NT2/D1 (cell line): ENCODE measurements around the gene HMHB1.

Source experiments
- DNase-seq: peaks from one replicate; pipeline ENCODE4 v3.0.0-alpha.2; 2011; ENCODE audit warnings: low read depth, low spot score
- H3K27me3 ChIP-seq: 2 replicates; pipeline ENCODE4 v1.6.0; 2011; ENCODE audit warnings: mild to moderate bottlenecking; ENCODE audit not compliant: insufficient read length, insufficient read depth
- H3K36me3 ChIP-seq: 2 replicates; pipeline ENCODE4 v1.6.1; 2011; ENCODE audit warnings: mild to moderate bottlenecking, low read length, mixed read lengths; ENCODE audit not compliant: insufficient read depth, insufficient read length
- H3K4me1 ChIP-seq: 2 replicates; pipeline ENCODE4 v1.5.1; 2011; ENCODE audit not compliant: insufficient read depth, insufficient read length
- H3K4me3 ChIP-seq: 2 replicates; pipeline ENCODE4 v1.5.1; 2011; ENCODE audit warnings: low read depth; ENCODE audit not compliant: insufficient read length
- H3K9ac ChIP-seq: 2 replicates; pipeline ENCODE4 v1.6.0; 2011; ENCODE audit warnings: low read depth; ENCODE audit not compliant: insufficient read length
- H3K9me3 ChIP-seq: 2 replicates; pipeline ENCODE4 v1.5.1; 2011; ENCODE audit warnings: mild to moderate bottlenecking, low read length; ENCODE audit not compliant: insufficient read depth
- SUZ12 ChIP-seq: IDR thresholded peaks from 2 replicates; pipeline ENCODE4 v1.6.1; 2011; ENCODE audit not compliant: insufficient read length, insufficient read depth; ENCODE audit errors: extremely low read depth
- YY1 ChIP-seq: IDR thresholded peaks from 2 replicates; pipeline ENCODE4 v1.6.1; 2011; ENCODE audit not compliant: insufficient read length, insufficient read depth
- ZNF274 ChIP-seq: IDR thresholded peaks from 2 replicates; pipeline ENCODE4 v1.6.1; 2011; ENCODE audit warnings: mild to moderate bottlenecking, low read depth, low read length

Gene HMHB1

DNA sequence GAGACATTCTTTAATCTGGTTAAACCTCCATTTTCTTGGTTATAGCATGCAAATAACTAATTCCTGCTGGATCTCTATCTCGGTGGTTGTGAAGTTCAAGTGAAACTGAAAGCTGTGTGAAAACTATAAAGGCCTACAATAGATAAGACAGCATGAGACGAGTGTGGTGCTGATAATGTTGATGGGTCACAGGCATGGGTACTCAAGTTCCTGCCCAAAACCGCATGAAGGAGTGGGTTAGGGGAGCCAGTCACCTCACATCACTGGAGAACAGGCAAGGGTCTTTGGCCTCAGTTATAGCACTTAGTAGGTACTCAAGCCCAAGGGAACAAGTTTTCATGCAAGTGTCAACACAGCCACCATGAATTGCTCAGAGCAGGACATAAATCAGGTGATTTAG lies 16.7 kb downstream of the HMHB1 start:
- Histone ChIP-seq H3K27me3 (no peaks in the 10 kb centered on the region), H3K9ac (no peak overlapping the region), H3K36me3 (no peaks in the 10 kb centered on the region), H3K4me3 (no peak overlapping the region), H3K4me1 (no peaks in the 10 kb centered on the region), H3K9me3 (no peaks in the 10 kb centered on the region)
- TF ChIP-seq YY1 (no peak), SUZ12 (no peak), ZNF274 (no peak)
- no peak for DNase-seq

DNA sequence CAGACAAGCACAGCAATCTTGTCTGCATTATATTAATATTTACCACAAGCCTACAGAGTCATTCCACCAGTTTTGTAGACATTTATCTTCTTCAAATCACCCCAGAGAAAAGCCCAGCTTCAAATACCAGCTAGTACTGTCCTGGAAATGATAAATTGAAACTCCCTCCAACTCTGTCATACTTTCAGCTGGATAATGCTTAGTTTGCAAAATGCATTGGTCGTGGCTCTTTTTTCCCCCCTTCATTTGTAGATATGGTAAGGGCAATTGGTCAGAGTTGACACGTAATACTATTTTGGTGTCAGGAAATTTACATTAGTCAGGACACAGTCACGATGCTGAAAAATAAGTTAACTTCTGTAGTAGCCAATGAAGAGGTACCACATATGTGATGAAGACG lies 21.2 kb downstream of the HMHB1 start:
- Histone ChIP-seq H3K9ac (no peak overlapping the region), H3K4me3 (no peak overlapping the region), H3K4me1 (no peaks in the 10 kb centered on the region), H3K9me3 (no peaks in the 10 kb centered on the region), H3K27me3 (no peaks in the 10 kb centered on the region), H3K36me3 (no peaks in the 10 kb centered on the region)
- no peak for DNase-seq
- TF ChIP-seq YY1 (no peak), SUZ12 (no peak), ZNF274 (no peak)

DNA sequence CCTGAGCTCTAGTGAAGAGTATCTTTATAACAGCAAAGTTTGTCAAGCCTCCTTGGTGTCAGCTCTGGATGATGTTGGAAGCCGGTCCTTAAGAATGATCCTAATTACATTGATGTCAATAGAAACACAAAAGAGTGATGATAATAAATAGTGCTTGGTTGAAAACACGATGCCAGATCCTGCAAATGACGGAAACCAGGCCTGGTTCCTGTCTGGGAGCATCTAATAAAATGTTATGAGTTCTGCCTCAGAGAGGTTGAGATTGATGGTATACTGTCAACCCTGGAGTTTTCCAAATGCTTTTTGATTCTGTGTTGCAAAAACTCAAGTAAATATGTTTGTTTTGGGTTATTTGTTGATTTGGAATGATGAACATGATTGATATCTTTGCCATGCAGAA lies 23.3 kb downstream of the HMHB1 start:
- no peak for DNase-seq
- Histone ChIP-seq H3K27me3 (no peaks in the 10 kb centered on the region), H3K4me3 (no peak overlapping the region), H3K4me1 (no peaks in the 10 kb centered on the region), H3K9ac (no peak overlapping the region), H3K36me3 (no peaks in the 10 kb centered on the region), H3K9me3 (no peaks in the 10 kb centered on the region)
- TF ChIP-seq SUZ12: no peak
- TF ChIP-seq ZNF274: no peak
- no peak for TF ChIP-seq YY1

DNA sequence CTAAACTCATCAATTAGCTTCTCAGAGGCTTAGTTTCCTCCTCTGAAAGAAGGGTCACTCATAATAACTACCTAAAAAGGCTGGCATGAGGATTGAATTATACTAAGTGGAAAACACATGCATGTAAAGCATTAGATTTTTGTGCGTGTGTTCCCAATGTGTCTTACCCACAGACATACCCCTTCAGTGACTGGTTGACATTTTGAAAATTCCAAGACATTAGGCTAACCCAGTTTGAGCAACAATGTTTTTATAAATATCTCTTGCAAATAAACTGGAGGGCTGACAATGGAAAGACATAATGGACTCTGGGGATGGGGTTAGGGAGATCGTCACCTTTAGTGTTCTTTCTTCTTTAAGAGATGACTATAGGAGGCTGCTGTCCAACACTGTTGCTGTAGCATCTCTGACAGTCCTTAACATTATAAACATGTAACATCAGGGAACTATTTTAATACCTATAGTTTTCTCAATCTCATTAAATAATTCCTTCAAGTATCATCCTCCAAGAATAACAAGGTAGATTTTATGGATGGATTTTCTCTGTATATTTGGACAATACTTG lies 24.3 kb downstream of the HMHB1 start:
- no peak for DNase-seq
- no peaks in the 10 kb centered on the region for H3K4me1 ChIP-seq
- H3K36me3 ChIP-seq: no peaks in the 10 kb centered on the region
- no peaks in the 10 kb centered on the region for H3K27me3 ChIP-seq
- no peak overlapping the region for H3K4me3 ChIP-seq
- H3K9me3 ChIP-seq: no peaks in the 10 kb centered on the region
- TF ChIP-seq SUZ12 (no peak), ZNF274 (no peak), YY1 (no peak)
- H3K9ac ChIP-seq: no peak overlapping the region

DNA sequence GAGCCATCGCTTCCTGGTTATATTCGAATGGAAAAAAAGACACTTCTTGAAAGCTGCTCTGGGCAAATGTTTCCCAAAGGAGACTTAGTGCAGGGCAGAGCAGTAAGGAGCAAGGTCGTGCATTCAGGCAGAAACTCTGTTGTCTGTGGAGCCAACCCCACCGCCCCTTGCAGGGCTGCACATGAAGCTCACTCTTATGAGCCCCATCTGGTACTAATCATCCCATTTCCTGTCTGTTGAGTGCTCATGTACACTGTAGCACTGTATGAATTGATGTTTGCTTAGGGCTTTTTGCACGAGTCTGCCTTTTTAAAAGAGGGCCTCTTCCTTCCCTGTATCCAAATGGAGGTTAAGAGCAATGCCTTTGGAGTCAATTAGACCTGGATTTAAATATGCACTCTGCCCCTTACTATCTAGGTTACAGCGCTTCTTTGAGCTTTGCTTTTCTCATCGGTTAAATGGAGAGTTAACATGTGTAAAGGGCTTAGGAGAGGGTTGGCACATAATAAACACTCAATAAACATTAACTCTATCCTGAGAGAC lies 25.4 kb downstream of the HMHB1 start:
- TF ChIP-seq SUZ12 (no peak), YY1 (no peak), ZNF274 (no peak)
- no peak overlapping the region for H3K4me3 ChIP-seq
- DNase-seq: no peak
- H3K9me3 ChIP-seq: no peaks in the 10 kb centered on the region
- H3K9ac ChIP-seq: no peak overlapping the region
- H3K36me3 ChIP-seq: no peaks in the 10 kb centered on the region
- H3K27me3 ChIP-seq: no peaks in the 10 kb centered on the region
- no peaks in the 10 kb centered on the region for H3K4me1 ChIP-seq

DNA sequence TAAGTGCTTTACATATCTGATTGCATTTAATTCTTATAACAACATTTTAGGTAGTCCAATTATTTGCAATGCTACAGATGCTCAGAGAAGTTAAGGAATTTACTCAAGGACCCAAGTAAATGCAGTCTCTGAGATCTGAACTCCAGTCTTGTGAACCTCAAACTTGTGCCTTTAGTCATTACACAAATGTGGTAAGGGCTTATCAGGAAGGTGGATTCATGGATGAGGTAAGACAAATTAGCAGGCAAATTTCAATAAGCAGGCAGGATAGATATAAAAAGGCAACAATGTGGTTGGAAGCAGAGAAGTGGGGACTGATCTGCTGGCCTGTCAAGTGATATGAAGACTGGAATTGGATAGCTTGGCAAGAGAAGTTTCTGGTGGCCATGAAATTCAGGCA lies 29.5 kb downstream of the HMHB1 start:
- Histone ChIP-seq H3K36me3 (no peaks in the 10 kb centered on the region), H3K9ac (no peak overlapping the region), H3K27me3 (no peaks in the 10 kb centered on the region), H3K4me1 (no peaks in the 10 kb centered on the region), H3K4me3 (no peak overlapping the region), H3K9me3 (no peaks in the 10 kb centered on the region)
- DNase-seq: no peak
- TF ChIP-seq ZNF274 (no peak), SUZ12 (no peak), YY1 (no peak)

DNA sequence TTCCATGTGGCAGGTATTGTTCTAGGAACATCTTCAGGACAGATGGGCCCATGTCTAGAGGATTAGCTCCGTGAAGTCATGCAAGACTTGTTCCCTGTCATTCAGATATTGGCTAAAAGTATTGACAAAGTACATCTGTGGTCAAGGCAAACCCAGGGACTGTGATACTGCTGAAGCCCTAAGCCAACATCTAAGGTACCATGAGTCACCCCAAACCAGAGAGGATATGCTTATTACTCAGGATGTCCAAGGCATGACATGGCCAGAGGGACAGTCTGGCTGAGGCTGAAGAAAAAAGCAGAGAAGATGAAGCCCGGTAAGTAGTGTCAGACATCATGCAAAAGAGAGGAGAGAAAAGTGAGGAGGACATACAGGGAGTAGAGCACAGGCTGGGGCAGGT lies 31.0 kb downstream of the HMHB1 start:
- no peak for DNase-seq

DNA sequence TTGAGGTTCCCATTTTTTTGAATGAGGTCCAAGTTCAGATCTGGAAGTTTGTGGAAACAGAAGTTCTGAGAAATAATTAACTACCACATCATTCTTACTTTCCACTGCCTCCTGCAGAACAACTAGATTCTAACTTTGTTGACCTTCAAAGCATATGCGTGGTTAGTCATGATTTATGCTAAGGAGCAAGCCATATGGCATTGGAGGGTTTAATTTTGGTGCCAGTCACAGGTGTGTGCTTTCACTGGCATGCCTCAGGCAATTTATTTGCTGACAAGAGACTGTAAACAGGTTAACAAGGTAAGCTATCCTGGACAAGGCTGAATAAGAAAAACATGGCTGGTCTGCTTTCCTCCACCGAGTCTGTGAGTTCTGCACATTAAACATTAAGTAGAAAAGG lies 31.5 kb downstream of the HMHB1 start:
- no peak for DNase-seq

More for the DNA sequence above, 31.0 kb downstream of the HMHB1 start:
- TF ChIP-seq YY1: no peak
- no peak for TF ChIP-seq ZNF274
- Histone ChIP-seq H3K36me3 (no peaks in the 10 kb centered on the region), H3K9me3 (no peaks in the 10 kb centered on the region), H3K9ac (no peak overlapping the region), H3K4me3 (no peak overlapping the region), H3K4me1 (no peaks in the 10 kb centered on the region), H3K27me3 (no peaks in the 10 kb centered on the region)

More for the DNA sequence above, 31.5 kb downstream of the HMHB1 start:
- H3K27me3 ChIP-seq: no peaks in the 10 kb centered on the region
- no peaks in the 10 kb centered on the region for H3K4me1 ChIP-seq
- no peak overlapping the region for H3K4me3 ChIP-seq
- no peaks in the 10 kb centered on the region for H3K36me3 ChIP-seq
- H3K9ac ChIP-seq: no peak overlapping the region
- TF ChIP-seq SUZ12: no peak
- no peak for TF ChIP-seq YY1
- TF ChIP-seq ZNF274: no peak
- H3K9me3 ChIP-seq: no peaks in the 10 kb centered on the region
